Endothelial cell of umbilical vein (primary cell): ENCODE data around the gene CNKSR3. TPM values are rescaled to one million over a fixed set of nuclear protein-coding genes. Genes with fewer than 3 reads are reported as not detected.

Source experiments
- BruUV-seq: library from RNA; stranded (reverse); fragments of 400-500 nt; replicated peaks from 2 replicates; lab custom pipeline; 2021; lab: Mats Ljungman, UMichigan
- CTCF ChIA-PET: fragments of 300-600, 350-600 bp; sonication (Branson Sonifier 250); formaldehyde crosslinking; loops from one replicate; lab custom pipeline; 2021; ENCODE audit warnings: antibody characterized with exemption, inconsistent platforms; lab: Charles Lee
- POLR2A ChIA-PET: fragments of 300-600, 350-600 bp; sonication (Branson Sonifier 250); formaldehyde crosslinking; loops from one replicate; lab custom pipeline; 2021; ENCODE audit warnings: antibody characterized with exemption, inconsistent platforms; lab: Charles Lee
- DNase-seq: peaks from one replicate; pipeline ENCODE4 v3.0.0-alpha.2; 2011; ENCODE audit warnings: low read depth, low spot score
- FAIRE-seq: peaks from 2 replicates; lab custom pipeline; 2011; peaks lifted over from hg19 to GRCh38; lab: Jason Lieb, UNC
- H2AFZ ChIP-seq: 2 replicates; pipeline ENCODE4 v1.6.0; 2012; ENCODE audit warnings: low read depth, low read length, control low read depth, inconsistent platforms
- H3K27ac ChIP-seq: 2 replicates; pipeline ENCODE4 v1.5.1; 2011; ENCODE audit warnings: low read depth, mild to moderate bottlenecking, control low read depth, low read length, moderate library complexity; ENCODE audit not compliant: insufficient read depth
- H3K27me3 ChIP-seq, 2 experiments: 2 replicates each; pipeline versions ENCODE4 v1.6.0 to v1.6.1; 2011; ENCODE audit warnings: low read length in 2 of 2, mixed read lengths in 1 of 2; ENCODE audit not compliant: control insufficient read depth in 2 of 2, insufficient read depth in 2 of 2
- H3K36me3 ChIP-seq, 2 experiments: 2 replicates in 1 of 2; 3 replicates in 1 of 2; pipeline ENCODE4 v1.5.1; 2011; ENCODE audit warnings: low read length in 2 of 2, mild to moderate bottlenecking in 1 of 2, moderate library complexity in 1 of 2; ENCODE audit not compliant: control insufficient read depth in 2 of 2, insufficient read depth in 2 of 2; ENCODE audit errors: extremely low read depth in 1 of 2
- H3K4me1 ChIP-seq: 3 replicates; pipeline ENCODE4 v1.5.1; 2011; ENCODE audit warnings: mild to moderate bottlenecking, low read length; ENCODE audit not compliant: control insufficient read depth, insufficient read depth; ENCODE audit errors: extremely low read depth
- H3K4me2 ChIP-seq: 2 replicates; pipeline ENCODE4 v1.6.1; 2011; ENCODE audit warnings: low read length, control low read depth, mixed read lengths; ENCODE audit not compliant: insufficient read depth
- H3K4me3 ChIP-seq, 3 experiments: fragments of 200-600 bp in 1 of 3; sonication (generic), shearing (Covaris generic) in 1 of 3; replicated peaks in 1 of 3; 2 replicates each; pipeline ENCODE4 v1.5.1; 2011 to 2016; ENCODE audit warnings: control low read depth in 3 of 3, low read length in 3 of 3, mild to moderate bottlenecking in 2 of 3, inconsistent platforms in 1 of 3, low read depth in 1 of 3, moderate library complexity in 1 of 3; ENCODE audit not compliant: insufficient read depth in 1 of 3
- H3K79me2 ChIP-seq: 2 replicates; pipeline ENCODE4 v1.6.0; 2012; ENCODE audit warnings: low read length, inconsistent platforms; ENCODE audit not compliant: control insufficient read depth, insufficient read depth
- H3K9ac ChIP-seq: replicated peaks from 2 replicates; pipeline ENCODE3; 2011; ENCODE audit warnings: low read length, control low read depth; ENCODE audit not compliant: insufficient read depth; ENCODE audit errors: extremely low read depth
- H3K9me1 ChIP-seq: replicated peaks from 3 replicates; pipeline ENCODE4 v1.6.0; 2011; ENCODE audit warnings: mild to moderate bottlenecking, low read length; ENCODE audit not compliant: control insufficient read depth, insufficient read depth; ENCODE audit errors: extremely low read depth
- H3K9me3 ChIP-seq: replicated peaks from 2 replicates; pipeline ENCODE4 v1.5.1; 2012; ENCODE audit warnings: low read length, inconsistent platforms; ENCODE audit not compliant: control insufficient read depth, insufficient read depth
- H4K20me1 ChIP-seq: replicated peaks from 2 replicates; pipeline ENCODE3; 2011; ENCODE audit warnings: mild to moderate bottlenecking, low read length; ENCODE audit not compliant: control insufficient read depth, insufficient read depth; ENCODE audit errors: extremely low read depth
- CTCF ChIP-seq, 2 donors: IDR thresholded peaks; 1 replicate in 1 of 2; 2 replicates in 1 of 2; pipeline ENCODE4 v1.5.1; 2011; ENCODE audit warnings: low read length in 2 of 2, mild to moderate bottlenecking in 2 of 2, moderate library complexity in 2 of 2, control low read depth in 1 of 2, inconsistent platforms in 1 of 2, low read depth in 1 of 2; ENCODE audit not compliant: insufficient read depth in 1 of 2; ENCODE audit errors: extremely low read depth in 1 of 2
- EZH2 ChIP-seq: IDR thresholded peaks from 2 replicates; pipeline ENCODE4 v1.6.1; 2012; ENCODE audit warnings: borderline replicate concordance, low read depth, mild to moderate bottlenecking, moderate library complexity, low read length, inconsistent platforms; ENCODE audit not compliant: severe bottlenecking
- FOS ChIP-seq: IDR thresholded peaks from 2 replicates; pipeline ENCODE4 v1.6.1; 2011; ENCODE audit warnings: mild to moderate bottlenecking, low read length, moderate library complexity, borderline replicate concordance; ENCODE audit not compliant: insufficient read depth
- GATA2 ChIP-seq: IDR thresholded peaks from 2 replicates; pipeline ENCODE4 v1.7.0; 2011; ENCODE audit warnings: low read depth, mild to moderate bottlenecking, moderate library complexity, mixed read lengths, low read length; ENCODE audit not compliant: insufficient read length, insufficient read depth
- JUN ChIP-seq: IDR thresholded peaks from 2 replicates; pipeline ENCODE4 v1.6.1; 2011; ENCODE audit warnings: borderline replicate concordance, low read depth; ENCODE audit not compliant: insufficient read length, insufficient read depth
- MAX ChIP-seq: IDR thresholded peaks from 2 replicates; pipeline ENCODE4 v1.6.1; 2011; ENCODE audit not compliant: insufficient read depth, insufficient read length
- MYC ChIP-seq: IDR thresholded peaks from one replicate; pipeline ENCODE4 v1.6.1; 2011; ENCODE audit warnings: mild to moderate bottlenecking, low read depth, low read length
- POLR2A ChIP-seq: IDR thresholded peaks from 2 replicates; pipeline ENCODE4 v1.6.1; 2012; ENCODE audit warnings: low read depth, mild to moderate bottlenecking, control low read depth, low read length
- POLR2AphosphoS5 ChIP-seq: IDR thresholded peaks from 2 replicates; pipeline ENCODE4 v1.6.1; 2012; ENCODE audit warnings: low read depth, mild to moderate bottlenecking, control low read depth, low read length, moderate library complexity; ENCODE audit not compliant: insufficient read depth
- dilution Hi-C: fragments of 300-500 bp; cut with MboI; formaldehyde crosslinking; loops from one replicate; pipeline ENCODE4 v1.15.0; 2019; ENCODE audit warnings: low sequenced_read_pairs; ENCODE audit not compliant: extremely low pct_ligation_motif_present
- intact Hi-C: fragments of 100-400 bp; cut with micrococcal nuclease; formaldehyde crosslinking; loops from one replicate; pipeline ENCODE4 v1.10.0; 2022
- polyA plus RNA-seq, 4 experiments: library from polyadenylated mRNA; depleted of rRNA in 3 of 4; stranded (reverse) in 3 of 4; unstranded in 1 of 4; fragments of >200 nt; gene quantifications; 2 replicates each; pipeline versions ENCODE4 v1.2.1 to v1.2.3, GENCODE V29; 2011 to 2012; ENCODE audit warnings: missing spikeins in 1 of 4
- total RNA-seq: library from RNA; stranded (reverse); gene quantifications from 2 replicates; pipeline ENCODE4 v1.2.3, GENCODE V29; 2021

Gene CNKSR3
- total and polyA plus RNA-seq, 2 donors (not counting 3 experiments of a cell fraction or from before 2014, with no cell fraction given), result 2.3 to 15.6 TPM

GRCh38 chr6:154378518-154378917, 132.0 kb downstream of the CNKSR3 start:
- FAIRE-seq (no peak), DNase-seq (no peak)
- Histone ChIP-seq H3K4me3 (no peak overlapping the region), H3K36me3 (no peaks in the 10 kb centered on the region), H3K27me3 (no peaks in the 10 kb centered on the region), H3K79me2 (no peaks in the 10 kb centered on the region), H4K20me1 (no peaks in the 10 kb centered on the region), H3K4me1 (no peaks in the 10 kb centered on the region), H3K9me3 (no peaks in the 10 kb centered on the region), H3K9me1 (no peaks in the 10 kb centered on the region), H2AFZ (no peak overlapping the region), H3K27ac (no peak overlapping the region), H3K9ac (no peak overlapping the region), H3K4me2 (no peak overlapping the region)
- BruUV-seq, result no TSS peak
- CTCF ChIA-PET, result no interaction called here
- TF ChIP-seq EZH2 (no peak), POLR2AphosphoS5 (no peak), POLR2A (no peak), GATA2 (no peak), MYC (no peak), MAX (no peak)
- intact Hi-C loops (no loop called here), dilution Hi-C loops (no loop called here)
- POLR2A ChIA-PET, result no interaction called here

GRCh38 chr6:154377726-154378125, 132.8 kb downstream of the CNKSR3 start:
- Histone ChIP-seq H3K4me1 (no peaks in the 10 kb centered on the region), H3K9me1 (no peaks in the 10 kb centered on the region), H3K79me2 (no peaks in the 10 kb centered on the region), H3K27me3 (no peaks in the 10 kb centered on the region), H3K27ac (no peak overlapping the region), H3K9me3 (no peaks in the 10 kb centered on the region), H2AFZ (no peak overlapping the region), H3K4me3 (no peak overlapping the region), H3K4me2 (no peak overlapping the region), H4K20me1 (no peaks in the 10 kb centered on the region), H3K36me3 (no peaks in the 10 kb centered on the region), H3K9ac (no peak overlapping the region)
- peak; percentile 57 for FAIRE-seq
- ChIA-PET POLR2A (no interaction called here), CTCF (no interaction called here)
- no TSS peak for BruUV-seq
- DNase-seq, result no peak
- intact Hi-C loops (no loop called here), dilution Hi-C loops (no loop called here)
- TF ChIP-seq CTCF (IDR thresholded peaks at IDR 0.05; ENCODE audit: extremely low read depth in 1 of 2, insufficient read depth in 1 of 2, low read depth in 1 of 2, low read length in 2 of 2) (no peak), POLR2A (no peak), POLR2AphosphoS5 (no peak), GATA2 (no peak), FOS (no peak), JUN (no peak), EZH2 (no peak), MAX (no peak), MYC (no peak)
